HG02840 (cell line): Measurements from ENCODE around the gene EXOC1L.

Experiments
- ATAC-seq: cut with Tn5 transposase; IDR thresholded peaks from one replicate; pipeline ENCODE4 v1.9.1; 2021; ENCODE audit warnings: mild to moderate bottlenecking, moderate library complexity, moderate number of reproducible peaks; ENCODE audit not compliant: unreplicated experiment, low FRiP score

EXOC1L gene, protein sequence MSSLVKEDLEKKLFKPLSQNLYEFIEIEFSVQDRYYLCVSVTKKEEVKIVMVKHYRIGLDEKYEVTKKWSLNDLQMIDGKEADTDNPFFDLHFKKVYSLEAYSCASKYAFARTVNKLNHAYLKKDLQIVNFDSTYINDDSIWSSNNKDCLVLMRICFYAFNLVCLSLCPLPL

GRCh38 chr4:55819634-55820033, at the start of gene EXOC1L:
Gene EXOC1L (plus strand): TSS chr4:55819790. CDS start chr4:55820027, 237 bp downstream.
- no peak for ATAC-seq

- no peak for ATAC-seq
These were observed 48.9 kb upstream of the EXOC1L start for GRCh38 chr4:55770662-55771061.

- no peak for ATAC-seq
These were observed 38.2 kb upstream of the EXOC1L start for GRCh38 chr4:55781341-55781740.

GRCh38 chr4:55781812-55782211, 37.8 kb upstream of the EXOC1L start:
- ATAC-seq, result no peak

DNA sequence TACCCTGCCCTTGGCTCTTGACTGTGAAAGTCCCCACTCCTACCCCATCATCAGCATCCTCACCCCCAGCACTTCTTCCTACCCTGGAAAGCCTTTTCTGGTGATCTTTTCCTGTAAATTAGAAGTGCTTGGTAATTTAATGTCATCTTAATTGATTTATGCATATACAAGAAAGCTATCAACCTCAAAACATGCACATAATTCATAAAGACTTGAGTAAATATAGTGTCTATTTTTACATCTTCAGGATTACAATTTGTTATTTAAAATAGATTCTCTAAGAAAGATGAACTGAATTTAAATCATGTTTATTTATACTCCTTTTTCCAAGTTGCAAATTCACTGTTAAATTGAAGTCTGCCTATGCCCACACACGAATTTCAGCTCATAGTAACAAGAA, 36.0 kb upstream of the EXOC1L start:
- ATAC-seq, result no peak

GRCh38 chr4:55784747-55785146, 34.8 kb upstream of the EXOC1L start:
- ATAC-seq, result no peak

- no peak for ATAC-seq
These were observed 27.9 kb upstream of the EXOC1L start for GRCh38 chr4:55791666-55792065.

DNA sequence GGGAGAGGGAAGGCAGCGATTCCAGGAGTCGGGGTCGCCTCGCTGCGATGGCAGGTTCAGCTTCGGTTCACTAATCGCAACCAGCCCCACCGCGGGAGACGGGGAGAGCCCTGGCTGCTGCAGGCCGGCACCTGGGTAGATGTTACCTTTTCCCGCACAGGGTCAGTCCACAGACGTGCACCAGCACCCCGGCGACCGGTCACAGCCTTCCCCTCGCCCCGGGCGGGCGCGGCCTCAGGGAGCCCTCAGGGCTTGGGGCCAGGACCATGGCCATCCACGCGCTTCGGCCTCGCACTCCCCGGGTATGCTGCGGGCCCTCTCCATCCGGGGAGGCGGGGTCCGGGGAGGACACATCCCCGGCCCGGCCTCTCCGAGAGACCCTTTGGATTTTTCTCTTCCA, 26.1 kb upstream of the EXOC1L start:
- no peak for ATAC-seq

GRCh38 chr4:55794053-55794452, 25.5 kb upstream of the EXOC1L start:
- ATAC-seq, result no peak

DNA sequence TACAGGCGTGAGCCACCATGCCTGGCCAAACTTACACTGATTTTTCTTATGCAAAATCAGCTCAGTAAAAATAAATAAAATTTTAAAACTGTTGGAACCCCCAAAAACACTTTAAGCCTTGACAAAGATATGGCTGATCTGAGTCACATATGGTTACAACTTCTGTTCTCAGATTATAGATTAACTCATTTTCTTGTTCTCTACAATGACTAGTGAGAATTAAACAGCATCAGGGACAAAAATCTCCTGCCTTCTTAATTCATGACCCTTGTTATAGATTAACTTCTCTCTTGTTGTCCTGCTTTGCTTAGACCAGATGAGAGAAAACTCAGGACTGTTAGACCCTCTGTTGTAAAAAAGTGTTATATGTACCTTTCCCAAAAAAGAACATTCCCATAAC, 24.2 kb upstream of the EXOC1L start:
- no peak for ATAC-seq

GRCh38 chr4:55801498-55801897, 18.1 kb upstream of the EXOC1L start:
- no peak for ATAC-seq

- no peak for ATAC-seq
These were observed 12.0 kb upstream of the EXOC1L start for GRCh38 chr4:55807556-55807955.

DNA sequence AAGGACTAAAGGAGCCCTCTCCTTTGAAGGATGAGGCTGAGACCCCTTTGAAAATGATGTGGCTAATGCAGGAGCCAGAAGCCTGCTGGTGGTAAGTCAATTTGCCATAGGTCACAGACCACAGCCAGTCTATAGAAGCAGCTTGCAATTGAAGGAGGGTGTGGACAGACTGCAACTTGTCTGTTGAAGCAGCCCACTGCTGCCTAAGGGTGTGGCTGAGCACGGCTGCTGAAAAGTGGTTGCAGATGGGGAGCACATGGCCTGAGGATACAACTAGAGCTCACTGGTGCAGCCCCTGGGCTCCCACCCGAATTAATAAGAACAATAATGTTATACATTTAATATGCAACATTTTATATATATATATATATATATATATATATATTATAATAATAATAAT, 11.4 kb upstream of the EXOC1L start:
- no peak for ATAC-seq

DNA sequence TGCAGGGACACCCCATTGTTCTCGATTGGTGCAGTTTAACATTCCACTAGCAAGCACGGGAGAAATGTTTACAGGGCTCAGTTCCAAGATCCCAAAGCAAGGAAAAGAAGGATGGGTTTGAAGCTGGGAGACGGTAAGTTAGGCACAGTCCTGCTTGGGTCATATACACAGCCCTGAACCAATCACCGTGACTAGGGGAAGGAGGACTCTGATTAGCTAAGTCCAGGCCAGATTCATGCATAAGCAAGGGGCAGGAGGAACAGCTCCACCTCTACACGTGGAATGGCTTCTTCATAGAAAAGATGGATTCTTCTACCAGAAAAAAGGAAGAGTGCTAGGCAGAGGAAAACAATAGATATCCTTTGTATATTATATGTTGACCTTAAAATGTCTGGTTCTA, 11.0 kb upstream of the EXOC1L start:
- no peak for ATAC-seq

- no peak for ATAC-seq
These were observed 1.9 kb upstream of the EXOC1L start for GRCh38 chr4:55817691-55818090.

DNA sequence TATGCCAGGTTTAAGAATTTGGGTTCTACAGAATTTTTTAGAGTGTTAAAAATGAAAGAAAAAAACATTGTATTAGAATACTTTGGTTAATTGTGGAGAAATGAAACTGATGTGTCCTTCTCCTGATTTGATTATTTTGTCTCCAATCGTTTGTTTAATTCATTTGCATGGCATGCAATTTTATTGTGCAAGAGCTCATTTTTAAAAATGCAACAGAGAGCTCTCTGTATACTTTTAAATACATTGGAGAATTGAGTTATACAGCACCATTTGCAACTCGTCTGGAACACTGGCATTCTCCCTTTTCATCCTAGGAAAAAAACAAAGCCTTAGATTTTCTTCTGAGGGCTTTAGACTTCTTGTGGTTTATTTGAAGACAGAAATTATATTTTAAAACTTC, 689 bp downstream of the EXOC1L start:
- ATAC-seq, result no peak

DNA sequence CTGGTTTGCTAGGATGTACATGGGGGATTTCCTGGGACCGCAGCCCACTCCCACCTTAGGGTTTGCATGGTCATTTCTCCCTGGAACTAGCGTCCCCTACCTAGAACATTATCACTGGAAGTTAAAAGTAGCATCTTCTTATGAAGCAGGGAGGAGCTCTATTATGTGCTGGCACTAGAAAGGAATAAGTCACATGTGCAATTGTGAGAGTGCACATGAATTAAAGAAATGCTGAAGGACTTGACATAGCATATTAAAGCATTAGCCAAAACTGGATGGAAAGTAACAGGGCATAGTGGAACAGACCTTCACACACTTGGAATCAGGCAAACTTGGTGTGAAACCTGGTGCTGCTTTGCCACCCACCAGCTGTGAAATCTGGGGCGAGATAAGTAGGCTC, 2.7 kb downstream of the EXOC1L start:
- ATAC-seq, result no peak

DNA sequence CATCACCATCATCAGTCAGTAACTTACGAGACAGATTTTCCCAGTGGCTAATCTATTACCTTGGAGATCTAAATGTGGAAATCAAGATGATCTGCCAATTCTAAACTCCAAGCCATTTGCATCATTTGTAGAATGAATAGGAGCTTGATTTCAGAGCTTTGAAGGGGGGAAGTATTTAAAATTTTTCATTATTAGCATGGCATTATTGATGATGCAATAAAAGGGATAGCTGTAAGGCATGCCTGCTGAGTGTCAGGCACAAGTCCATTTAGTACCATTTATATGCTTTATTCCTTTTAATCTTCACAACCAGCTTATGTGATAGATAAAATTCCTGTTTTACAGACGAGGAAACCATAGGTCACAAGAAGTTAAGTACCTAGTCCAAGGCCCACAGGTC, 5.3 kb downstream of the EXOC1L start:
- no peak for ATAC-seq

GRCh38 chr4:55826986-55827385, 7.4 kb downstream of the EXOC1L start:
- ATAC-seq, result no peak

DNA sequence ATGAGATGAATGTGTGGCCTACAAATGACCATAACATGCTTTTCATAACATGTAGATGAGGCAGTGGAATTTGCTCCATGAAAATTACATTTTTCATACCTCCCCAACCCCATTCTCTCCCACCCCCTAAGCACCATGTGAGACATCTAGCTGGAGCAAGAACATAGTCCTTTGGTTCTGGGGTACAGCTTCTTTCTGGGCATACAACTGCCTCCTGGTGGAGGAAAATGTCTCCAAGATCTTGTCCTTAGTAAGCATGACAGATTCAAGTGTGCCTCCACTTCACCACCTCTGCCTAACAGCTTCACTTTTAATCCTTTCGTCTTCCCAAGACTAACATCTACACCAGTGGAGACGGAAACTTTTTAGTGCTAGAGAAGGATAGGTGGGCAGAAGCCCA, 8.0 kb downstream of the EXOC1L start:
- ATAC-seq, result no peak

- no peak for ATAC-seq
These were observed 10.5 kb downstream of the EXOC1L start for GRCh38 chr4:55830048-55830447.

- no peak for ATAC-seq
These were observed 11.1 kb downstream of the EXOC1L start for GRCh38 chr4:55830716-55831115.
